ENCODE measurements around the gene UTS2B.
"Not testable (repeated sequence)": the region's sequence is repeated elsewhere in the genome, so short reads cannot be mapped to it uniquely, and the experiment has no call there.

The UTS2B gene

GRCh38 chr3:191269289-191270085 is 60.8 kb downstream of the UTS2B start:
- no peak for DNase-seq

- DNase-seq = no peak
Observed at GRCh38 chr3:191268737-191269136, 61.6 kb downstream of the UTS2B start.

GRCh38 chr3:191263850-191264249 is 66.5 kb downstream of the UTS2B start:
- no peak for DNase-seq

- no peak for DNase-seq
Observed at GRCh38 chr3:191263365-191263764, 67.0 kb downstream of the UTS2B start.

GRCh38 chr3:191262650-191263049 is 67.7 kb downstream of the UTS2B start:
- no peak for DNase-seq

GRCh38 chr3:191261304-191261638 is 69.1 kb downstream of the UTS2B start:
- no peak for DNase-seq

- DNase-seq = no peak
Observed at GRCh38 chr3:191260431-191261303, 69.7 kb downstream of the UTS2B start.

GRCh38 chr3:191259486-191259885 is 70.8 kb downstream of the UTS2B start:
- DNase-seq = no peak

GRCh38 chr3:191257286-191257685 is 73.0 kb downstream of the UTS2B start:
- no peak for DNase-seq

GRCh38 chr3:191256405-191256804 is 73.9 kb downstream of the UTS2B start:
- no peak for DNase-seq

- DNase-seq = no peak
Observed at GRCh38 chr3:191255156-191255555, 75.2 kb downstream of the UTS2B start.

- DNase-seq = no peak
Observed at GRCh38 chr3:191254098-191254873, 76.0 kb downstream of the UTS2B start.

- DNase-seq = no peak
Observed at GRCh38 chr3:191253089-191253799, 77.1 kb downstream of the UTS2B start.

- no peak for DNase-seq
Observed at GRCh38 chr3:191246630-191247029, 83.7 kb downstream of the UTS2B start.

GRCh38 chr3:191246034-191246433 is 84.3 kb downstream of the UTS2B start:
- not testable (repeated sequence) for DNase-seq

- no peak for DNase-seq
Observed at GRCh38 chr3:191244242-191244867, 86.0 kb downstream of the UTS2B start.

- DNase-seq = no peak
Observed at GRCh38 chr3:191240486-191240885, 89.8 kb downstream of the UTS2B start.

GRCh38 chr3:191239407-191240031 is 90.8 kb downstream of the UTS2B start:
- DNase-seq = no peak

GRCh38 chr3:191238321-191238817 is 92.0 kb downstream of the UTS2B start:
- no peak for DNase-seq

GRCh38 chr3:191237047-191237882 is 93.1 kb downstream of the UTS2B start:
- DNase-seq = no peak

- no peak for DNase-seq
Observed at GRCh38 chr3:191236646-191237045, 93.7 kb downstream of the UTS2B start.
